ENCODE results near the gene SETD5.
A peak's percentile ranks its signal among the peaks of the same experiment; 100 is the strongest.

Gene SETD5

GRCh38 chr3:9414826-9415225 lies 17.4 kb downstream of the SETD5 start:
- H3K4me1 Mint-ChIP-seq (ENCODE audit: low read depth): peaks cover 57% of the 10 kb centered on the region
- peaks cover 43% of the 10 kb centered on the region for H3K36me3 Mint-ChIP-seq (ENCODE audit: low read depth)
- H3K9me3 Mint-ChIP-seq: no peaks in the 10 kb centered on the region
- no peak overlapping the region for H3K27ac Mint-ChIP-seq
- H3K27me3 Mint-ChIP-seq: no peaks in the 10 kb centered on the region
- H3K4me3 Mint-ChIP-seq: no peak overlapping the region

DNA sequence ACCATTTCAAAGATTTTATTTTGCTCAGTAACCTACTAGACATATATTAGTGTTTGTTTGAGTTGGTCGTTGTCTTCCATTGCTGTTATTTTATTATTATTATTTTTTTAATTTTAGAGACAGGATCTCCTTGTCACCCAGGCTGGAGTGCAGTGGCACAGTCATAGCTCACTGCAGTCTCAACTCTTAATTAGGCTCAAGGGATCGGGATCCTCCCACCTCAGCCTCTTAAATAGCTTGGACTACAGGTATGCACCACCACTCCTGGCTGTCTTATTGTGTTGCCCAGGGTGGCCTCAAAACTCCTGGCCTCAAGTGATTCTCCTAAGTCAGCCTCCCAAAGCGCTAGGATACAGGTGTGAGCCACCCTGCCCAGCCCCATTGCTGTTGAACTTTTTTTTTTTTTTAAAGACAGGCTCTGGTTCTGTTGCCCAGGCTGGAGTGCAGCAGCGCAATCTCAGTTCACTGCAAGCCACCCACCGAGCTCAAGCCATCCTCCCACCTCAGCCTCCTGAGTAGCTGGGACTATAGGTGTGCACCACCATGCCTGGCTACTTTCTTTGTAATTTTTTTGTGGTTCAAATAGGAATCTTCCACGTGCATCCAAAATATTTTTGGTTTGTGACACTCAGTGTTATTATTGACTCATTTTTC lies 18.2 kb downstream of the SETD5 start:
- Mint-ChIP-seq H3K36me3 (ENCODE audit: low read depth) (peaks cover 36% of the 10 kb centered on the region), H3K4me3 (no peak overlapping the region), H3K4me1 (ENCODE audit: low read depth) (peaks cover 57% of the 10 kb centered on the region), H3K9me3 (no peaks in the 10 kb centered on the region), H3K27me3 (no peaks in the 10 kb centered on the region), H3K27ac (peak overlapping the region; percentile 57)

GRCh38 chr3:9416139-9416780 lies 18.8 kb downstream of the SETD5 start:
- Mint-ChIP-seq H3K27me3 (no peaks in the 10 kb centered on the region), H3K4me1 (ENCODE audit: low read depth) (peaks cover 62% of the 10 kb centered on the region), H3K4me3 (no peak overlapping the region), H3K36me3 (ENCODE audit: low read depth) (peaks cover 36% of the 10 kb centered on the region), H3K27ac (peak overlapping the region; percentile 57), H3K9me3 (no peaks in the 10 kb centered on the region)

DNA sequence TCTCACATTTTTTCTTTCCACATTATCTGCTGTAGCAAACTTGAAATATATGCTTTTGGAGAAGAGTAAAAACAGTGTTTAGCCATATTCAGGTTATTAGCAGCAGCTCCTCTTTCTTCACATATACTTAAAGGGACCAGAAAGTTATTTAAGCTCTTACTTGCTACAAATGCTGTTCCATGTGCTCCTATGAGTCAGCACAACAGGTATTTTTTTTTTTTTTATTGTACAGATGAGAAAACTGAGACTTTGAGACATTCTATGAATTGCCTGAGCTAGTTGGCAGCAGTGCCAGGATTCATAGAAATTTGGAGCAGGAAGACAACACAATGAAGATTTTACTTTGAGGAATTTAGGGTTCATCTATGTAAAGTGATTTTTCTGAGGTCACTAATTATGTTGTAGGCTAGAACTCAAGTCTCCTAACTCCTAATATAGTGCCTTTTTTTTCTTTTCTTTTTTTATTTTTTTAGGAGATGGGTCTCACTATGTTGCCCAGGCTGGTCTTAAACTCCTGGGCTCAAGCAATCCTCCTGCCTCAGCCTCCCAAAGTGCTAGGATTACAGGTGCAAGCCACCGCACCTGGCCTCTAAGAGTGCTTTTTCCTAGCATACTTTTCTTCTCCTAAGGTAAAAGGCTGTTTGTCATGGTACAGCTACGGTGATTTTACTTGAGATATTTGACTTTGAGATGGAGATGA lies 23.6 kb downstream of the SETD5 start:
- peak overlapping the region; percentile 42 for H3K27ac Mint-ChIP-seq
- H3K27me3 Mint-ChIP-seq: no peaks in the 10 kb centered on the region
- H3K4me3 Mint-ChIP-seq: no peak overlapping the region
- peaks cover 40% of the 10 kb centered on the region for H3K36me3 Mint-ChIP-seq (ENCODE audit: low read depth)
- peaks cover 60% of the 10 kb centered on the region for H3K4me1 Mint-ChIP-seq (ENCODE audit: low read depth)
- H3K9me3 Mint-ChIP-seq: no peaks in the 10 kb centered on the region

- Mint-ChIP-seq H3K4me1 (ENCODE audit: low read depth) (peaks cover 57% of the 10 kb centered on the region), H3K9me3 (no peaks in the 10 kb centered on the region), H3K27me3 (no peaks in the 10 kb centered on the region), H3K27ac (peak overlapping the region; percentile 92), H3K4me3 (peak overlapping the region; percentile 18), H3K36me3 (ENCODE audit: low read depth) (peaks cover 42% of the 10 kb centered on the region)
Measured at GRCh38 chr3:9422712-9423424, 25.5 kb downstream of the SETD5 start.

GRCh38 chr3:9428411-9428810 lies 31.0 kb downstream of the SETD5 start:
- Mint-ChIP-seq H3K4me1 (ENCODE audit: low read depth) (peaks cover 12% of the 10 kb centered on the region), H3K36me3 (ENCODE audit: low read depth) (peaks cover 77% of the 10 kb centered on the region), H3K27me3 (no peaks in the 10 kb centered on the region), H3K27ac (no peak overlapping the region), H3K9me3 (no peaks in the 10 kb centered on the region), H3K4me3 (no peak overlapping the region)

DNA sequence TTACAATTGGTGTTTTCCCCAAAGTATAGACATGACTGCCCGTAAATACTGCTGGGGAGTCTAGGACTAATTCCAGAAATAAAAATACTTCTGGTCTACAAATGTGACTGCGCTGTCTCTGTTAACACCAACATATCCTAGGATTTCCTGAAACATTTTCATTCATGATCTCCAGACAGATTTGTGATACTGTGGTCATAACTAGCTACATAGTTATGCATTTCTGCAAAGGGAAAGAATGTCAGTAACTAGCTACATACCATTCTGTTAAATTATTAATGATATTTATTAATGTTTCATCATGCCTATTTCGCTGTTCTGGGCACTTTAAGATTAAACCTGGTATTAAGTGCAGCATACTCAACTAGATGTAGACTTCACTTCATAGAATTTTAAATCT lies 33.3 kb downstream of the SETD5 start:
- Mint-ChIP-seq H3K27me3 (no peaks in the 10 kb centered on the region), H3K9me3 (no peaks in the 10 kb centered on the region), H3K4me3 (no peak overlapping the region), H3K4me1 (ENCODE audit: low read depth) (no peaks in the 10 kb centered on the region), H3K27ac (no peak overlapping the region), H3K36me3 (ENCODE audit: low read depth) (peaks cover 84% of the 10 kb centered on the region)

DNA sequence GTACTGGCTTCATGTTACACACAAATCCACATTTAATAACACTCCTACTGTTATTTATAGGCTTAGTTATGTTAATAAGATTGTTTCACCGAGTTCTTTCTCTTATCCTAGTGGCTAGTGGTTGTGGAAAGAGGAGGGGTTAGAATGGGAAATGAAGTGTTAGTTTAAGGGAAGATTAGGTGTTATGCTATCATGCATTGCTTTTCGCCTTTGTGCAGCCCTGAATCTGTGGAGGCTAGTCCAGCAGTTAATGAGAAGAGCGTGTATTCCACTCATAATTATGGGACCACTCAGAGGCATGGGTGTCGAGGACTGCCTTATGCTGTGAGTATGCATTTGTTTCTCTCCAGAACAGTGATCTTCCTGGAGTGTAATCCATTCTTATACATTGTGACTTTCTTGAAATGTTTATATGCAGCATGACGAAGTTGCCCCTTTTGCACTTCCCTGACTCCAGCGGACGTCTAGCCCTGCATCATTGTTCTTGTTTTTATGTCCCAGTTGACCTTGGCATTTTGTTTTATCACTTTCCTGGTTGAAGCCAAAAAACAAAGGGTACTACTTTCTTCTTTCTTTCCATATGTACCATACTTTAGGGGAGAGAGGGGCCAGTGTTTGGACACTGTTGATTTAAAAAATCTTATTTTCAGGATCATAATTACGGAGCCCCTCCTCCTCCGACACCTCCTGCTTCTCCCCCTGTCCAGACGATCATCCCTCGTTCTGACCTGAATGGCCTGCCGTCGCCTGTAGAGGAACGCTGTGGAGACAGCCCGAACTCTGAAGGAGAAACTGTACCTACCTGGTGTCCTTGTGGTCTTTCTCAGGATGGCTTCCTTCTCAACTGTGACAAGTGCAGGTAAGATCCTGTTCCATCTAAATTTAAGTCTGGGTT lies 36.5 kb downstream of the SETD5 start:
- Mint-ChIP-seq H3K27me3 (no peaks in the 10 kb centered on the region), H3K4me1 (ENCODE audit: low read depth) (peaks cover 5% of the 10 kb centered on the region), H3K27ac (no peak overlapping the region), H3K36me3 (ENCODE audit: low read depth) (peaks cover 77% of the 10 kb centered on the region), H3K4me3 (no peak overlapping the region), H3K9me3 (no peaks in the 10 kb centered on the region)

- Mint-ChIP-seq H3K27ac (peak overlapping the region; percentile 11), H3K9me3 (no peaks in the 10 kb centered on the region), H3K4me1 (ENCODE audit: low read depth) (peaks cover 5% of the 10 kb centered on the region), H3K27me3 (no peaks in the 10 kb centered on the region), H3K36me3 (ENCODE audit: low read depth) (peaks cover 77% of the 10 kb centered on the region), H3K4me3 (no peak overlapping the region)
Measured at GRCh38 chr3:9435316-9435715, 37.9 kb downstream of the SETD5 start.

DNA sequence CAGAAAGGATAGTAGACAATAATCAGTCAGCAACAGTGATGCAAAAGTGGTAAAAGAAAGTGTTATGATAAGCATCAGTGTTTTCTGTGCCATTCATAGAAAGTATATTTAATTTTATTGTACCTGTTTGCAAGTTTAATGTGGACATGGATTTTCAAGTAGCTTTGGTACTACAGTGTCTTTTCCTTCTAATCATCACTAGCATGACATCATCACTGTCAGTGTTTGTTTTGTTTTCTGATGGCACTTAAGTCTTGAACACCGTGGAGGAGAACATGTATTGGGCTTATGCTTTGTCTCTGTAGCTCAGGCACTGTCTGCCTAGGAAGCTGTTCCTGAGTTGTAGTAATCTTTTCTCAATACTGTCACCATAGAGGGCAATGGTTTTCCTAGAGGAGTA lies 41.9 kb downstream of the SETD5 start:
- Mint-ChIP-seq H3K9me3 (no peaks in the 10 kb centered on the region), H3K27me3 (no peaks in the 10 kb centered on the region), H3K36me3 (ENCODE audit: low read depth) (peaks cover 82% of the 10 kb centered on the region), H3K4me3 (no peak overlapping the region), H3K4me1 (ENCODE audit: low read depth) (peaks cover 5% of the 10 kb centered on the region), H3K27ac (no peak overlapping the region)

- Mint-ChIP-seq H3K9me3 (no peaks in the 10 kb centered on the region), H3K27me3 (no peaks in the 10 kb centered on the region), H3K36me3 (ENCODE audit: low read depth) (peaks cover 79% of the 10 kb centered on the region), H3K4me3 (no peak overlapping the region), H3K27ac (no peak overlapping the region), H3K4me1 (ENCODE audit: low read depth) (peaks cover 3% of the 10 kb centered on the region)
Measured at GRCh38 chr3:9441501-9442221, 44.2 kb downstream of the SETD5 start.

GRCh38 chr3:9448071-9448470 lies 50.7 kb downstream of the SETD5 start:
- peaks cover 24% of the 10 kb centered on the region for H3K4me1 Mint-ChIP-seq (ENCODE audit: low read depth)
- peaks cover 81% of the 10 kb centered on the region for H3K36me3 Mint-ChIP-seq (ENCODE audit: low read depth)
- H3K27me3 Mint-ChIP-seq: no peaks in the 10 kb centered on the region
- H3K4me3 Mint-ChIP-seq: no peak overlapping the region
- peak overlapping the region; percentile 10 for H3K27ac Mint-ChIP-seq
- H3K9me3 Mint-ChIP-seq: no peaks in the 10 kb centered on the region

- H3K4me3 Mint-ChIP-seq: no peak overlapping the region
- no peaks in the 10 kb centered on the region for H3K27me3 Mint-ChIP-seq
- H3K27ac Mint-ChIP-seq: no peak overlapping the region
- no peaks in the 10 kb centered on the region for H3K9me3 Mint-ChIP-seq
- H3K36me3 Mint-ChIP-seq (ENCODE audit: low read depth): peaks cover 81% of the 10 kb centered on the region
- H3K4me1 Mint-ChIP-seq (ENCODE audit: low read depth): peaks cover 24% of the 10 kb centered on the region
Measured at GRCh38 chr3:9448643-9449042, 51.2 kb downstream of the SETD5 start.

DNA sequence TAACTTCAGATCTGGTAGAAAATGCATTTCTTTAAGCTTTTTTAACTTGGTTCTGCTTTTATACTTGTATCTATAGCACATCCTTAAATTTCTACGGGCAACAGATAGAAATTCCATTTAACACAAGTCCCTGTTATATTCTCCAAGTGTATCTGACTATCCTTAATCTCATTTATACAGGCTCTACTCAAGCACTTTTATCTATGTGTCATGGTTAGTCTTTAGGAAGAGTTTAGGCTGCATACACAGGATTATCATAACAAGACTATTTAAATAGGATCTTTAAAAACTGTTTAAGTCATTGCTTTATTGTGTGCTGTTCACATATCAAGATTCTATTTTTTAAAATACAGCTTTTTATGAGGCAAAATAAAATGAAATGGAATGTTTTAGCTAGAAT lies 52.7 kb downstream of the SETD5 start:
- peaks cover 24% of the 10 kb centered on the region for H3K4me1 Mint-ChIP-seq (ENCODE audit: low read depth)
- H3K9me3 Mint-ChIP-seq: no peaks in the 10 kb centered on the region
- no peak overlapping the region for H3K27ac Mint-ChIP-seq
- peaks cover 79% of the 10 kb centered on the region for H3K36me3 Mint-ChIP-seq (ENCODE audit: low read depth)
- no peaks in the 10 kb centered on the region for H3K27me3 Mint-ChIP-seq
- no peak overlapping the region for H3K4me3 Mint-ChIP-seq
